COLO829 (cell line): ENCODE measurements around the gene TBC1D3I.
A peak's percentile ranks its signal among the peaks of the same experiment; 100 is the strongest.

Experiments
- DNase-seq: peaks from one replicate; pipeline ENCODE4 v3.0.0; 2012; ENCODE audit warnings: low spot score

Gene TBC1D3I

GRCh38 chr17:36206486-36206821, 57.9 kb downstream of the TBC1D3I start:
- peak; percentile 0 for DNase-seq

DNA sequence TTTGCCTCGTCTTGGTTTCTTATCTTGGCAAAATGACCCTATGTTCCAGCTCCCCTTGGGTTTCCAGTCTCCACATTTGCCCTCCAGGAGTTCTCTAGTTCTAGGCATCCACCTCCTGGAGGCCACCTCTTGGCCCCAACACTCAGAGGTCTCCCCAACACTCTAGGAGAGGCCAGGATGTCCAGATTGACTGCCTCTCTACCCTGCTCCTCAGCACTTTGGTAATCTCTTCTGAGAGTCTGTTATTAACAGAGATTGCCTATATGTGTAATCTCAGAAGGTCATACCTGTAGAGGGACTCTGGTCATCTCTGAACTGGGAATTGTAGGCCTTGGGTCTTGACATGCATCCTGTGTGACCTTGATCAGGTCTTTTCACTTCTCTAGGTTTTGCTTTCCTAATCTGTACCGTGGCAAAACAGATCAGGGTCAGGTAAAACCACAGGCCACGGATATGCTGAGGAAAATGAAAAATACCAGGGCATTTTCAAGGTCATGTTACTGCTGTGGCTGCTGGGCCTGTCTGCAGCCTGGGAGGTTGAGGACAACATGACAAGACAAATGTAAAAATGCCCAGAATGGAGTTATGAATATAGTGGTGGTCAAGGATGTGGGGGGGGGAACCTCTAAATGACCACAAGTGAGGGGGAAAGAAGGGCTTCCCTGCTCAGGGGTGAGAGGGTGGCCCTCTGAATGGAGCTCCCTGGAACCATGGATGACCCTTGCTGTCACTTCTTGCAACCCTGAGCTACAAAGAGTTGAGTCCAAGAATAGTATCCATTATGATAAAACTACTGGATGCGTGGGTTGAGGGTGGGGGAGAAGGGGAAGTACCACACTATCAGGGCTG, 58.5 kb downstream of the TBC1D3I start:
- no peak for DNase-seq

DNA sequence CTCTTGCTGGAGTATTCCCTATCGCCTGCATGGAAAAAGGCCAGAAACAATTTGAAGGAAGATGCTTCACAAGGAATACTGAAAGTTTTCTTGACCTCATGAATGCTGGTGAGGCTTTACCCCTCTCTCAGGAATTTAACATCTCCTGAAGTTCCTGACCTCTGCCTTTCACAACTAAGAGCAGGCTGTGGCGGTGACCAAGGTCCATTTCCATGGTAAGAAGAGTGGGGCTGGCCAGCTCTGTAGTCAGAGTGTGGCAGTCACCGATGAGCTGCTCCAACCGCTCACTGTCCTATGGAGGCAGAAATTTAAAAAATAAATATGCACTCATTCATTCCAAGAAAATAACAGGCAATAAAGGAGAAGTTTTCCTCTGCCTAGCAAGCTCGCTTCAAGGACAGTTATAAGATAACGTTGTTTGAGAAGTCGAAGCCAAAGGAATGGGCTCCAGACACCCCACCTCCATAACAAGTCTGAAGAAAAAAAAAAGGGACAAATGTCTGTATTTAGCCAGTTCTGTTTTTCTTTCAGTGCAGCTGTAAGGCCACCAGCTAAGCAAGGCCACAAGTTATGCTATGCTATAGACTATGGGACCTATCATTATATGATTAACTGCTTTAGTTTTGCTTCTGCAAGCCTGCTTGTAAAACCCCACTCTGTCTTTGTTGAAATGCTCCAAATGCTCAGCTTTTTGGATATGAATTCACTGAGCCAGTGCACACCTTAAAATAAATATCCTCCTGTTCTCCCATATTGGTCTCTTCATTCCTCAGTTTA, 59.5 kb downstream of the TBC1D3I start:
- no peak for DNase-seq
